Measurements from ENCODE around the gene GNPTG.

The GNPTG gene

DNA sequence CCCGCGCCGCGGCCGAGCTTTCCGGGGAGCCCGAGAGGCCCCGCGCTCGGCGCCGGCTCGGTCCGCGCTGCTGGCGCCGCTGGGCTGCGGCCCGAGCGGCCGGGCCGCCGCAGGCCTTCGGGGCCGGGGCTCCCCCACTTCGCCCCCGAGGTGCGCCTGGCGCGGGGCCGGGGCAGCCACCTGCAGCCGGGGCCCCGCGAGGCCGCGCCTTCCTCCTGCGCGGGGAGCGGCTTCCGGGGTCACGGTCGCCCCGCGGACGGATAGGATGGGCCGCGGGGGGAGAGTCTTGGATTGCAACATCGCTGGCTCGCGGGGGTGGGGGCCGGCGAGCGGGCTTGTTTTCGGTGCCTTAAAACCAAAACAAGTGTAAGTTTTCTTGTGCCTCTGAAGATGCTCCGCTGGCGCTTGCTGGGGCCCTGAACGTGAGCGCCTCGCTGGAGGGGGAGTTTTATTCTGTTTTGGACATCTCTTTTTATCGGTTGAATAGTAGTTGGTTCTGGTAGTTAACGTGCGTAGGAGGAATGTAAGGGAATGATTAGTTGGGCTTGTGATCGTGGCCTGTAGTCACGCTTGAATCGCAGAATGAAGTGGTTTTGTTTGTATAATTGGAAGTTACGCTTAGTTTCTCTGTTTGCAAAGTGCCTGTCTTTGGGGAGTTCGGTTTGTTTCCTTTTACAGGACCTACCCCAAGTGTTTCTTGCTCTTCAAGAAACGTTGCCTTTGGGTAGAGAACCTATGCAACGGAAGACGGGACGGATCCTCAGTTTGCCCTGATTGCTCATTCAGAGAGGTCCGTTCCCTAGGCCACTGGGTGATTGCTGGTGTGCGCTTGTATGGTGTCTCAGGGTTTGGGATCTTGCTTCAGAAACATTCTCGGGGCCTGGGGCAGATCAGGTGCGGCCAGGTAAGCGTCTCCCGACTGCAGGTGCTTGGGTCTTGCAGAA lies 41.6 kb upstream of the GNPTG start:
- peak overlapping the region; percentile 93 for H3K4me3 ChIP-seq (ENCODE audit: low read depth, low read length)
- peak; percentile 64 for DNase-seq (ENCODE audit: low read depth)
- TF ChIP-seq, protein P1, sequence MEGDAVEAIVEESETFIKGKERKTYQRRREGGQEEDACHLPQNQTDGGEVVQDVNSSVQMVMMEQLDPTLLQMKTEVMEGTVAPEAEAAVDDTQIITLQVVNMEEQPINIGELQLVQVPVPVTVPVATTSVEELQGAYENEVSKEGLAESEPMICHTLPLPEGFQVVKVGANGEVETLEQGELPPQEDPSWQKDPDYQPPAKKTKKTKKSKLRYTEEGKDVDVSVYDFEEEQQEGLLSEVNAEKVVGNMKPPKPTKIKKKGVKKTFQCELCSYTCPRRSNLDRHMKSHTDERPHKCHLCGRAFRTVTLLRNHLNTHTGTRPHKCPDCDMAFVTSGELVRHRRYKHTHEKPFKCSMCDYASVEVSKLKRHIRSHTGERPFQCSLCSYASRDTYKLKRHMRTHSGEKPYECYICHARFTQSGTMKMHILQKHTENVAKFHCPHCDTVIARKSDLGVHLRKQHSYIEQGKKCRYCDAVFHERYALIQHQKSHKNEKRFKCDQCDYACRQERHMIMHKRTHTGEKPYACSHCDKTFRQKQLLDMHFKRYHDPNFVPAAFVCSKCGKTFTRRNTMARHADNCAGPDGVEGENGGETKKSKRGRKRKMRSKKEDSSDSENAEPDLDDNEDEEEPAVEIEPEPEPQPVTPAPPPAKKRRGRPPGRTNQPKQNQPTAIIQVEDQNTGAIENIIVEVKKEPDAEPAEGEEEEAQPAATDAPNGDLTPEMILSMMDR (IDR thresholded peaks at IDR 0.05; ENCODE audit: insufficient read depth, low read depth, low read length, missing control alignments) = no peak

DNA sequence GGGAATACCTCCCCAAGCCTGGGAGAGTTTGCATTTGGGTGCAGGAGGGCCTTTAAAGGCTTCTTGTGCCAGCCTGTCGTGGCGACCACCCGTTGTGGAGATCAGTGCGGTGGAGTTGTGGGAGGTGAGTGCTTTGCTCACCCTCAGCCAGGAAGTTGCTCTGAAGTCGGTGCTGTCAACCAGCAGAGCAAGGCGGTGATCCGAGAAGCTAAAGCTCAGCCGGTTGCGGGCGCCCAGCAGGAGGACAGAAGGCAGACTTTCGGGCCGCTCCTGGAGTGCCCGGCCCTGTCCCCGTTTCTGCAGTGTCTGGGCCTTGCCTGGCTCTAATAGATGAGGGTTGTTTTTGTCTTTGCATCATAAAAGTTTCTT lies 40.9 kb upstream of the GNPTG start:
- H3K4me3 ChIP-seq (ENCODE audit: low read depth, low read length) = peak overlapping the region; percentile 93
- TF ChIP-seq, protein P1 (IDR thresholded peaks at IDR 0.05; ENCODE audit: insufficient read depth, low read depth, low read length, missing control alignments) = no peak
- peak; percentile 54 for DNase-seq (ENCODE audit: low read depth)

DNA sequence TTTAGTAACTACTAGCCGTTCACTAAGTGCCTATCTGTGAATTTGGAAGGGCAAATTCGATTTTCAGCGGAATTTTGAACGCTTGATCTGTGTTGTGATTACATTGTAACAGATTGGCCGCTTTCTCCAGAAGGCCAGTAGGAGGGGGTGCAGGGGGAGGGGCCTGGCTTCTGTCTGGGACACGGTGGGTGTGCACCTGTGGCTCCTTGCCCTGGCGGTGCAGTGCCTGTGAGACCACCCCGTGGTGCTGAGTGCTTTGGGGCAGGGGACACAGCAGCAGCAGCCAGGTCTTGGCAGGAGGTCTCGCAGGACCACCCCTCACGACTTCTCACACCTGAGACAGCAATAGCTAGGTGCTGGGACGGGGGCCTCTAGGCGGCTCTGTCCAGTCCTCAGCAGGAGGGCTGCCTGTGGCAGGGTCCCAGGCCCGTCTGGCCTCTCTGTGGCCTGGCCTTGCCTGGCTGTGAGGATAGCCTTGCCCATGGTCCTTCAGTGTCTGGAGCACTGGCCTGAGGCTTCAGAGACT lies 40.5 kb upstream of the GNPTG start:
- H3K4me3 ChIP-seq (ENCODE audit: low read depth, low read length) = peak overlapping the region; percentile 93
- TF ChIP-seq, protein P1 (IDR thresholded peaks at IDR 0.05; ENCODE audit: insufficient read depth, low read depth, low read length, missing control alignments) = no peak
- peak; percentile 3 for DNase-seq (ENCODE audit: low read depth)

DNA sequence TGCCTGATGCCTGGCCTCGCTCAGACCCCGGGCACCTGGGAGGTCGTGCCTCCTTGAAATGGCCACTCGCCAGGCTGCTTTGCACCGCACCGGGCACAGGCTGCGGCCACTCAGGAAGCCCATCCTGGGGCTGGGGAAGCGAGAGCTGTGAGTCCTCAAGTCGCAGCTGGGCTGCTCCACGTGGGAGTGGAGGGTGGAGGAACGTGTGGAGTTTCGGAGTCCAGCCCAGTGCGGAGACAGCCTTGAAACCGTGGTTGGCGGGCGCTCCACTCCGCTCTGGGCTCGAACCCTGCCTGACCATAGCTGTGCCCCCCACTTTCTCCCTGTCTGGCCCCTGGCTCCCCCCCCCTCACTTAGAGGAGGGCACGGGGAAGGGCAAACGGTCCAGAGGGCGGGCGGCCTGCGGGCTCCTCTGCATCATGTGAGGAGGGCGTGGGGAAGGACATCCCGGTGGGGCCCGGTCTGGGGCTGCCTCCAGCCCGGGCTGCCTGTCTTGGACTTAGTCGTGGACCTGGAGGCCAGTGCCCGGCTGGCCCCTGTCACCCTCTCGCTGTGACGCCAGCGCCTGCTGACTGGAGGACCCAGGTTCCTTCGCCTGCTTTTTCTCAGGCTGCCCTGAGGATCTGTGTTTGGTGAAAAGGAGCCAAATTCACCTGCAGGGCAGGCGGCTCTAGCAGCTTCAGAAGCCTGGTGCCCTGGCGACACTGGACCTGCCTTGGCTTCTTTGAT lies 39.8 kb upstream of the GNPTG start:
- H3K4me3 ChIP-seq (ENCODE audit: low read depth, low read length) = peak overlapping the region; percentile 93
- peak; percentile 4 for DNase-seq (ENCODE audit: low read depth)

DNA sequence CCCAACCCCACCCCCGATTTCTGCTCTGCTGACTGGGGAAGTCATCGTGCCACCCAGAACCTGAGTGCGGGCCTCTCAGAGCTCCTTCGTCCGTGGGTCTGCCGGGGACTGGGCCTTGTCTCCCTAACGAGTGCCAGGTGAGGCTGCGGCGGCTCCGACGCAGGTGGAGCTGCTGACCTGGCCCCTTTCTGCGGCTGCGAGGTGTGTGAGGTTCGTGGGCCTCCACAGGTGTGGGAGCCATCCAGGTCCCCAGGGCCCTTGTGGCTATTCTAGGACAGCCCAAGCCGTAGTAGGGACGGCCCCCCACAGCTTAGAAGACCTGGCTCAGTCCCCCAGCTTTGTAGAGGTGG lies 39.3 kb upstream of the GNPTG start:
- peak; percentile 1 for DNase-seq (ENCODE audit: low read depth)
- TF ChIP-seq, protein P1 (IDR thresholded peaks at IDR 0.05; ENCODE audit: insufficient read depth, low read depth, low read length, missing control alignments) = no peak
- H3K4me3 ChIP-seq (ENCODE audit: low read depth, low read length) = no peak overlapping the region

More for the DNA sequence above, 39.8 kb upstream of the GNPTG start:
- TF ChIP-seq, protein P1 (IDR thresholded peaks at IDR 0.05; ENCODE audit: insufficient read depth, low read depth, low read length, missing control alignments) = no peak

DNA sequence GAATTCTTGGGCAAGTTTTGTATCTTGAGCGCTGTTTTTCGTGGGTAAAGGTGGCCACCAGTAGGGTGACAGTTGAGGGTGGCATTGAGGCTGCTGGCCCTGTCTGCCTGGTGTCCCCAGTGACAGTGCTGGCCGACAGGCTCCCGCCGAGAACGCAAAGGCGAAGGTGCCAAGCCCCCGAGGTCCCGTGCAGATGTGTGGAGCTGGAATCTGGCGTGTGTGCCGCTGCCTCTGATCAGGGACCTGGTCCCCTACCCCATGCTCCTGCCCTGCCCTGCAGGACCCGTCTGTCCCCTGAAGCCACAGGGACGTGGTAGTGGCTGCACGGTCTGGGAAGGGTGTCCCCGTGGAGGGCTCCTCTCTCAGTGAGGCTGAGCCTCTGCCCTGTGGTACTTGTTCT lies 38.8 kb upstream of the GNPTG start:
- H3K4me3 ChIP-seq (ENCODE audit: low read depth, low read length) = no peak overlapping the region
- DNase-seq (ENCODE audit: low read depth) = peak; percentile 0
- TF ChIP-seq, protein P1 (IDR thresholded peaks at IDR 0.05; ENCODE audit: insufficient read depth, low read depth, low read length, missing control alignments) = no peak
